ENCODE measurements around the gene CACNG1.

CACNG1 gene

DNA sequence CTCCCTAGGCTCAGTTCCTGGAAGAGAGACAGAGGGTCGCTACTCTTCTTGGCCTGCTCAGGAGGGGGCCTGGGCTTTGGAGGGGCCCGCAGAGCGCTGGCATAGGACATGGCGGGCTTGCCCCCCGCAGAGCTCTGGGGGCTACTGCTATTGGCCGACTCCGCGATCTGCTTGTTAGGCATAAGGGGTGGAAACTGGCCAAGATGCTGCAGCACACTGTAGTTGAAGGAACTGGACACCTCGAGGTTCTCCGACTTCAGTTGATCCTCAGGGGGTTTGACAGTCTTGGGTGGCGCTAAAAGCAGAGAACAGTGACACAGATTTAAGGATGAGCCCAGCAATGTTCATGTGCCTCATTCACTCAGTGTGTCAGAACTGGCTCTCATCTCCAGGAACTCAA, 33.9 kb downstream of the CACNG1 start:
- TF ChIP-seq, protein P1, sequence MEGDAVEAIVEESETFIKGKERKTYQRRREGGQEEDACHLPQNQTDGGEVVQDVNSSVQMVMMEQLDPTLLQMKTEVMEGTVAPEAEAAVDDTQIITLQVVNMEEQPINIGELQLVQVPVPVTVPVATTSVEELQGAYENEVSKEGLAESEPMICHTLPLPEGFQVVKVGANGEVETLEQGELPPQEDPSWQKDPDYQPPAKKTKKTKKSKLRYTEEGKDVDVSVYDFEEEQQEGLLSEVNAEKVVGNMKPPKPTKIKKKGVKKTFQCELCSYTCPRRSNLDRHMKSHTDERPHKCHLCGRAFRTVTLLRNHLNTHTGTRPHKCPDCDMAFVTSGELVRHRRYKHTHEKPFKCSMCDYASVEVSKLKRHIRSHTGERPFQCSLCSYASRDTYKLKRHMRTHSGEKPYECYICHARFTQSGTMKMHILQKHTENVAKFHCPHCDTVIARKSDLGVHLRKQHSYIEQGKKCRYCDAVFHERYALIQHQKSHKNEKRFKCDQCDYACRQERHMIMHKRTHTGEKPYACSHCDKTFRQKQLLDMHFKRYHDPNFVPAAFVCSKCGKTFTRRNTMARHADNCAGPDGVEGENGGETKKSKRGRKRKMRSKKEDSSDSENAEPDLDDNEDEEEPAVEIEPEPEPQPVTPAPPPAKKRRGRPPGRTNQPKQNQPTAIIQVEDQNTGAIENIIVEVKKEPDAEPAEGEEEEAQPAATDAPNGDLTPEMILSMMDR (IDR thresholded peaks at IDR 0.05; ENCODE audit: insufficient read depth, missing control alignments), result no peak
- FAIRE-seq (no peak), DNase-seq (ENCODE audit: insufficient read length, low spot score) (no peak)

DNA sequence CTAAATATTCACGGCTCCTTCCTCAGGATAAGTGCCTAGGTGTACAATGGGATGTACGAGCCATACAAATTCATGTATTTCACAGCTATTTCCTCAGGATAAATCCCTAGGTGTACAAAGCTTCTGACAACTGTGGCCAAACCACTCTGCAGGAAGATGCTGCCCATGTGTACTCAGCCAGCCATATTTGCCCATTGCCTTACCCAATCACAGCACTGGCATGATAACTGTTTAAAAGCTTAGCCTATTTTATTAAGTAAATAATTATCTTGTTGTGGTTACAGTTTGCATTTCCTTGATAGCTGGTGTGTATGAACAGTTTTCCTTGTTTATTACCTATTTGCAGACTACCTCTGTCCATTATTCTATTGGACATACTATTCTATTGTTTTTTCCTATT, 35.1 kb downstream of the CACNG1 start:
- TF ChIP-seq, protein P1 (IDR thresholded peaks at IDR 0.05; ENCODE audit: insufficient read depth, missing control alignments), result no peak
- DNase-seq (ENCODE audit: insufficient read length, low spot score) (no peak), FAIRE-seq (no peak)

DNA sequence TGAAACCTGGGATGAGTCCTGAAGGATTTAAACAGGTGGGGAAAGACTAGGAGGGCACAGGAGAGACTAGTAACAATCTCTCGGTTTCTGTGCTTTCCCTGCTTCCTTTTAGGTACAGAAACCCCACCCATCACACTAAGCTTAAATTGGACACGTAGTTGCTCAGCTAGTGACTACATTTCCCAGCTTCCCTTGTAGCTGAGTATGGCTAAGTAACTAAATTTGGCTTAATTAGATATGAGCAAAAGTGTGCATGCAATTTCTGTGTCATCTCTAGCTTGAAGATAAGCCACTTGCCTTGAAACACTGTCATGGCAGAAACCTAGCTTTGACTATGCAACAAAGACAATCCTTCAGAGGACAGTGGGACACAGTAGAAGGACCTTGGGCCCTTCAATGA, 36.5 kb downstream of the CACNG1 start:
- no peak for FAIRE-seq
- TF ChIP-seq, protein P1 (IDR thresholded peaks at IDR 0.05; ENCODE audit: insufficient read depth, missing control alignments), result no peak
- DNase-seq (ENCODE audit: insufficient read length, low spot score), result no peak

DNA sequence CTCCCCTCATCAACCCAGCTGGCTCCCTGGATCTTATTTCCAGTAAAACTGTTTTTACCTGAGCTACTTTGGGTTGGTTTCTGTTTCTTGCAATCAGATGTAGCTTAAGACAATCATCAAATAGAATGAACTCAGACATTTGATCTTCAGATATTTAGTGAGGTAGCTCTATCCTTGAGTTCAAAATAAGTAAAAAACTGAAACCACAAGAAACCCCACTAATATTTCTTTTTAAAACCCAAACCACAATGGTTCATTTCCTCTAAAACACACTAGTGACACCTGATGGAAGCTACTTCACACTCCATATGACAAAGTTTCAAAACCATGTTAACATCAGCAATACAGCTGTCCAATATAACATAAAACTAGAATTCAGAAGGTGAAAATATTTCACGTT, 37.8 kb downstream of the CACNG1 start:
- no peak for DNase-seq (ENCODE audit: insufficient read length, low spot score)
- no peak for FAIRE-seq
- TF ChIP-seq, protein P1 (IDR thresholded peaks at IDR 0.05; ENCODE audit: insufficient read depth, missing control alignments), result no peak

DNA sequence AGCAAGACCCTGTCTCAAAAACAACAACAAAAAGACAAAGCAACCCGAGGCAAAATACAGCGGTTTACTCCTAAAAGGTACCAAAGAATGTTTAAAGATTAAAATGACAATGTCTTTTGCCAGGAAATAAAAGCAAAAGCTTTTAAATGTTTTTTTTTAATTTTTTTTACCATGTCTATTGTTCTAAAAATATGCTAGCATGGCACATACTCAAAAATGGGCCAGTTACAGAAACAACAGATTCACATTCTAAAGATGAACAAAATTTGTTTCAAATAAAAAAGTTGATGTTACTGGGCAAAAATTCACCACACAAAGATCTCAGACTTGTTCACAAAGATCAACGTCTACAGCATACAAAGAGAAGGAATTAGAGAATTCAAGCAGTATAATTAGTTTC, 41.1 kb downstream of the CACNG1 start:
- TF ChIP-seq, protein P1 (IDR thresholded peaks at IDR 0.05; ENCODE audit: insufficient read depth, missing control alignments), result no peak
- no peak for DNase-seq (ENCODE audit: insufficient read length, low spot score)
- FAIRE-seq, result no peak

DNA sequence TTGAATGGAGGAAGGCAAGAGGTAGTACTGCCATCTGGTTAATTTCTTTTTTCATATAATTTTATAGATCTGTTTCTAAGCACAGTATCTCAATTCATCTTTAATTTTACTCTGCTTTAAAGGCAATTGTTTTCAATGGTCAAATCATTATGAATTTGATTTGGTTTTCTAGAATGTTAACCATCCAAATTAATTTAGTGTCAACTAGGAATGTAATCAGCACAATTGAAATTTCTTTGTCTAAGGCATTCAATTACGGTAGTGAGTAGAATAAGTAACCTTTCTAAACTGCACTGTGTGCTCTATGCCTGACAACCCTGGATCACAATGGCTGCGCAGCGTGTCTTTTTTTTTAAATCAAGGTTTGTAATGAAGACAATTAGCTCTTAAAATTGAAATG, 44.3 kb downstream of the CACNG1 start:
- DNase-seq (ENCODE audit: insufficient read length, low spot score) (no peak), FAIRE-seq (no peak)
- TF ChIP-seq, protein P1 (IDR thresholded peaks at IDR 0.05; ENCODE audit: insufficient read depth, missing control alignments), result no peak

DNA sequence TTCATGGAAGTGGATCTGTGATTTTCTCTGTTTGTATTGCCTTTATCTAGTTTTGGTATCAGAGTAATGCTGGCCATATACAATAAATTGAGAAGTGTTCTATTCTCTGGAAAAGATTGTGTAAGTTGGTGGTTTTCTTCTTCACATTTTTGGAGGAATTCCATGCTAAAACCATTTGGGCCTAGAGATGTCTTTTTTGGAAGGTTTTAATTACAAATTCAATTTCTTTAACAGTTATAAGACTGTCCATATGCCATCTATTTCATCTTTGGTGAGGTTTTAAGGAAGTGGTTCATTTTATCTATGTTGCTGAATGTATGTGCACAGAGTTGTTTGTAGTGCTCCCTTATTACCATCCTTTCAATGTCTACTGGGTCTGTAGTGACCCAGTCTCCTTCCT, 46.0 kb downstream of the CACNG1 start:
- no peak for FAIRE-seq
- TF ChIP-seq, protein P1 (IDR thresholded peaks at IDR 0.05; ENCODE audit: insufficient read depth, missing control alignments), result no peak
- DNase-seq (ENCODE audit: insufficient read length, low spot score), result no peak

All from D721Med (cell line).